T-helper 1 cell treated with Interleukin-12 subunit alpha and Interleukin-12 subunit beta and Interleukin-4 antibody, amounts not matched to agents 30 μg/mL and 1 μg/mL, for 36 hours (primary cell): ENCODE measurements around the gene SOD1.
"Not testable (repeated sequence)": the region's sequence is repeated elsewhere in the genome, so short reads cannot be mapped to it uniquely, and the experiment has no call there.

Experiments used
- H3K27ac Mint-ChIP-seq: one replicate; pipeline ENCODE4 v1.8.0; 2021; ENCODE audit warnings: mild to moderate bottlenecking, mixed read lengths
- H3K27me3 Mint-ChIP-seq: one replicate; pipeline ENCODE4 v1.8.0; 2021; ENCODE audit warnings: low read depth, mixed read lengths
- H3K36me3 Mint-ChIP-seq: one replicate; pipeline ENCODE4 v1.8.0; 2021; ENCODE audit warnings: low read depth, mixed read lengths
- H3K4me1 Mint-ChIP-seq: one replicate; pipeline ENCODE4 v1.8.0; 2021; ENCODE audit warnings: low read depth, mixed read lengths
- H3K4me3 Mint-ChIP-seq: one replicate; pipeline ENCODE4 v1.8.0; 2021; ENCODE audit warnings: mild to moderate bottlenecking, moderate library complexity, mixed read lengths
- H3K9me3 Mint-ChIP-seq: one replicate; pipeline ENCODE4 v1.8.0; 2021; ENCODE audit warnings: mixed read lengths

SOD1 gene

GRCh38 chr21:31659536-31660258 is at the start of gene SOD1:
Gene SOD1 (plus strand): TSS chr21:31659693. CDS start chr21:31659770, 77 bp downstream.
- Mint-ChIP-seq H3K27ac (peak within 1 kb of the TSS; percentile 100), H3K4me3 (peak within 1 kb of the TSS; percentile 100), H3K27me3 (no peaks in the 10 kb centered on the region), H3K36me3 (peaks cover 13% of the 10 kb centered on the region), H3K9me3 (no peaks in the 10 kb centered on the region), H3K4me1 (peaks cover 46% of the 10 kb centered on the region)

GRCh38 chr21:31611445-31611844 is 48.0 kb upstream of the SOD1 start:
- H3K9me3 Mint-ChIP-seq, result peaks cover 11% of the 10 kb centered on the region

GRCh38 chr21:31612894-31613785 is 46.4 kb upstream of the SOD1 start:
- Mint-ChIP-seq H3K27ac (no peak overlapping the region), H3K9me3 (peaks cover 11% of the 10 kb centered on the region), H3K4me3 (no peak overlapping the region), H3K27me3 (peaks cover 5% of the 10 kb centered on the region), H3K36me3 (no peaks in the 10 kb centered on the region), H3K4me1 (no peaks in the 10 kb centered on the region)

More at GRCh38 chr21:31611445-31611844, 48.0 kb upstream of the SOD1 start:
- no peak overlapping the region for H3K4me3 Mint-ChIP-seq
- no peaks in the 10 kb centered on the region for H3K4me1 Mint-ChIP-seq
- H3K36me3 Mint-ChIP-seq, result no peaks in the 10 kb centered on the region
- peaks cover 5% of the 10 kb centered on the region for H3K27me3 Mint-ChIP-seq
- no peak overlapping the region for H3K27ac Mint-ChIP-seq

GRCh38 chr21:31614705-31615104 is 44.8 kb upstream of the SOD1 start:
- peaks cover 15% of the 10 kb centered on the region for H3K9me3 Mint-ChIP-seq
- H3K27me3 Mint-ChIP-seq, result peaks cover 5% of the 10 kb centered on the region
- H3K4me1 Mint-ChIP-seq, result peaks cover 2% of the 10 kb centered on the region
- H3K4me3 Mint-ChIP-seq, result no peak overlapping the region
- H3K36me3 Mint-ChIP-seq, result no peaks in the 10 kb centered on the region
- no peak overlapping the region for H3K27ac Mint-ChIP-seq

GRCh38 chr21:31616216-31616615 is 43.3 kb upstream of the SOD1 start:
- Mint-ChIP-seq H3K27me3 (peaks cover 5% of the 10 kb centered on the region), H3K9me3 (peaks cover 9% of the 10 kb centered on the region), H3K36me3 (no peaks in the 10 kb centered on the region), H3K4me1 (peaks cover 2% of the 10 kb centered on the region), H3K27ac (no peak overlapping the region), H3K4me3 (no peak overlapping the region)

- Mint-ChIP-seq H3K36me3 (no peaks in the 10 kb centered on the region), H3K4me3 (no peak overlapping the region), H3K9me3 (peaks cover 4% of the 10 kb centered on the region), H3K27ac (no peak overlapping the region), H3K27me3 (peaks cover 3% of the 10 kb centered on the region), H3K4me1 (peaks cover 10% of the 10 kb centered on the region)
These were observed 40.6 kb upstream of the SOD1 start for GRCh38 chr21:31618696-31619430.

DNA sequence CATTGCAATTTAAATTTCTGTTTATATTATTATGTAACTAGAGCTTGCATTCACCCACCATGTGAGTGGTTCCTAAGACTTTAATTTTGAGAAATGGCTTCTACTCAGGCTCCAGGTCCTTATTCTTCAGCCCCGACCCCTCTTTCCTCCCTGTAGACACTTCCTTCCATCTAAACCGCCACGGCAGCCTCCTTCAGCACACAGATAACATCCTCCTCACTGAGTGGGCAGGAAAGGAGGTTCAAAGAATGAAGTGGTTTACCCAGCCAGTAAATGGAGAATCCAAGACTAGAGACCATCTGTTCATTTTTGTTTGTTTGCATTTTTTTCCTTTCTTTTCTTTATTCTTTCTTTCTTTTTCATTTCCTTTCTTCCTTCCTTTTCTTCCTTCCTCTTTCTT is 37.1 kb upstream of the SOD1 start:
- Mint-ChIP-seq H3K27ac (no peak overlapping the region), H3K9me3 (peaks cover 4% of the 10 kb centered on the region), H3K36me3 (no peaks in the 10 kb centered on the region), H3K27me3 (peaks cover 3% of the 10 kb centered on the region), H3K4me3 (no peak overlapping the region), H3K4me1 (peaks cover 10% of the 10 kb centered on the region)

DNA sequence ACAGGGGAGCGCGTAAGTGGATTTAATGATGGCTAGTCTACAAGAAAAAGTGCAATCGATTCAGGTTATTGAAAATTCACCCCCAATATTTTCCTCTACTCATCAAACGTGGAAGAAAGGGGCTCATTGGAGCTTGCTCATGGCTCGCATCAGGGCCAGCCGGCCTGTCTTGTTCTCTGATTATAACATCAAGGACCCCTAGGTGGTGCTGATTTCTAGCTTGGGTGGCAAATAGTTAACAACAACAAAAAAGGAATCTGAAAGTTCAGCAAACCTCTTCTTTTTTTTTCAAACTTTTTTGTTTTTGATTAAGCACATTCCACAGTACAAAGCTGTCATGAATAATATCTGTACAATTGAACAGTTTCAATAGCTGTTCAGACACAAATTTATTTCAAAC is 35.8 kb upstream of the SOD1 start:
- Mint-ChIP-seq H3K36me3 (no peaks in the 10 kb centered on the region), H3K27ac (no peak overlapping the region), H3K4me1 (peaks cover 10% of the 10 kb centered on the region), H3K4me3 (no peak overlapping the region), H3K27me3 (peaks cover 7% of the 10 kb centered on the region), H3K9me3 (peaks cover 4% of the 10 kb centered on the region)

- H3K9me3 Mint-ChIP-seq, result peaks cover under 1% of the 10 kb centered on the region
- H3K4me1 Mint-ChIP-seq, result peaks cover 8% of the 10 kb centered on the region
- no peaks in the 10 kb centered on the region for H3K36me3 Mint-ChIP-seq
- peaks cover 8% of the 10 kb centered on the region for H3K27me3 Mint-ChIP-seq
- H3K27ac Mint-ChIP-seq, result no peak overlapping the region
- no peak overlapping the region for H3K4me3 Mint-ChIP-seq
These were observed 35.3 kb upstream of the SOD1 start for GRCh38 chr21:31624181-31624580.

DNA sequence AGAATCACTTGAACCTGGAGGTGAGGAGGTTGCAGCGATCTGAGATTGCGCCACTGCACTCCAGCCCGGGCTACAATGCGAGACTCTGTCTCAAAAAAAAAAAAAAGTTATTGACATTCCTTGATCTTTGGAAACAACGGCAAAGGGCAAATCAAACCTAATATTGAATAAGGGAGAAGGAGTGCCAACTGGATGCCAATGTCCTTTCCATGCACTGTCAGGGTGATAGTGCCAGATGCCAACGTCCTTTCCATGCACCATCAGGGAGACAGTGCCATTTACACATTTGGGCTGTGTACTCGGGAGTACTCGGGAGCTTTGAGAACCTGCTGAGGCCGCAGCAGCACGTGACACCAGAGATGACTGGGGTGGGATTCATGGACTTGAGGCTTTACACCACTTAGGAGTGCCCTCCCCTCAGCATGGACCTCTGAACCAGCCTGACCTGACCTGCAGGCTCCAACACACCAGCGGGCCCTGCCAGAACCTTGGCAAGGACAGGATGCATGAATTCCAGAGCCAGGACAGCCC is 34.5 kb upstream of the SOD1 start:
- no peak overlapping the region for H3K4me3 Mint-ChIP-seq
- H3K27me3 Mint-ChIP-seq, result peaks cover 8% of the 10 kb centered on the region
- H3K9me3 Mint-ChIP-seq, result no peaks in the 10 kb centered on the region
- no peak overlapping the region for H3K27ac Mint-ChIP-seq
- no peaks in the 10 kb centered on the region for H3K36me3 Mint-ChIP-seq
- peaks cover 8% of the 10 kb centered on the region for H3K4me1 Mint-ChIP-seq

DNA sequence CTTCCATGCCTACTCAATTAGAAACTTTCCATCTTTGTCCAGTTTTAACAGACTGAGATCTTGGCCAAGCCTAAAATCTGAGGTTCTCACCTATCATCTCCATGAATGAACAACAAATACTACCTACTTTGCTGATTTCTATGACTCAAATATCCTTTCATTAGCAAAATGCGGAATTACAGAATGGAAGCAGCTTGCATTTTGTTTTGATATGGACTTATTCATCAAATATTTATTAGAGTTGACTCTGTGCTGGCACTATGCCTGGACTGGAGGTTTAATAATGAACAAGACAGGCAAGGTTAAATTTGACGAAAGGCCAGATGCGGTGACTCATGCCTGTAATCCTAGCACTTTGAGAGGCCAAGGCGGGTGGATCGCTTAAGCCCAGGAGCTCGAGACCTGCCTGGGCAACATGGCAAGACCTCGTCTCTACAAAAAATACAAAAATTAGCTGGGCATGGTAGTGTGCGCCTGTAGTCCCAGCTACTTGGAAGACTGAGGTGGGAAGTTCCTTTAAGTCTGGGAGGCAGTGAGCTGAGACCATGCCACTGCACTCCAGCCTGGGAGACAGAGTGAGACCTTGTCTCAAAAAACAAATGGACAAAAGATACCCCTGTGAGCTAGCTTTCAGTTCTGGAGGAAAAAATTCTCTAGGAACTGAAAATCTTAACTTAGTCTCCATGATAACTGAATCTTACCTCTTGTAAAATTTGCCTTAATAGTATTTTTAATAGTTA is 29.4 kb upstream of the SOD1 start:
- Mint-ChIP-seq H3K9me3 (peaks cover 3% of the 10 kb centered on the region), H3K27me3 (peaks cover 5% of the 10 kb centered on the region), H3K4me1 (no peaks in the 10 kb centered on the region), H3K27ac (no peak overlapping the region), H3K4me3 (no peak overlapping the region), H3K36me3 (no peaks in the 10 kb centered on the region)

DNA sequence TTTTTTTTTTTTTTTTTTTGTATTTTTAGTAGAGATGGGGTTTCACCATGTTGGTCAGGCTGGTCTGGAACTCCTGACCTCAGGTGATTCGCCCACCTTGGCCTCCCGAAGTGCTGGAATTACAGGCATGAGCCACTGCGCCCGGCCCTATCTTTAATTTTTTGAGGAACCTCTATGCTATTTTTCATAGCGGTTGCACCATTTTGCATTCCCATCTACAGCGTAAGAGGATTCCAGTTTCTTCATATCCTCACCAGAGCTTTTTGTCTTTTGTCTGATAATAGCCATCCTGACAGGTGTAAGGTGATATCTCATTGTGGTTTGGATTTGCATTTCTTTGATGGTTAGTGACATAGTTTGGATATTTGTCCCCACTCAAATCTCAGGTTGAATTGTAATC is 27.6 kb upstream of the SOD1 start:
- H3K36me3 Mint-ChIP-seq, H3K27ac Mint-ChIP-seq, H3K27me3 Mint-ChIP-seq, H3K4me3 Mint-ChIP-seq, H3K9me3 Mint-ChIP-seq, H3K4me1 Mint-ChIP-seq: not testable (repeated sequence)

GRCh38 chr21:31634993-31635392 is 24.5 kb upstream of the SOD1 start:
- Mint-ChIP-seq H3K9me3 (peaks cover 8% of the 10 kb centered on the region), H3K36me3 (no peaks in the 10 kb centered on the region), H3K27me3 (no peaks in the 10 kb centered on the region), H3K4me3 (no peak overlapping the region), H3K27ac (no peak overlapping the region), H3K4me1 (no peaks in the 10 kb centered on the region)

DNA sequence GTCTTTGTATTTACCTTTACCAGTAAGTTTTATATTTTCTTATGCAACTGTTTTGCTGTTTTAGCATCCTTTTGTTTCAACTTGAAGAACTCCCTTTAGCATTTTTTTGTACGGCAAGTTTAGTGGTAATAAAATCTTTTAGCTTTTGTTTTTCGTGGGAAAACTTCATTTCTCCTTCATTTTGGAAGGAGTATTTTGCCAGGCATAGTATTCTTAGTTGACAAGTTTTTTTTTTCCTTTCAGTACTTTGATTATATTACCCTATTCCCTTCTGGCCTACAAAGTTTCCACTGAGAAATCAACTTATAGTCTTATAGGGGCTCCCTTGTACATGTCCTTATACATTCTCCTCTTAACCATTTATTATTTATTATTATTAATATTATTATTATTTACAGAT is 22.6 kb upstream of the SOD1 start:
- no peak overlapping the region for H3K27ac Mint-ChIP-seq
- peaks cover 8% of the 10 kb centered on the region for H3K9me3 Mint-ChIP-seq

More for the DNA sequence above, 22.6 kb upstream of the SOD1 start:
- Mint-ChIP-seq H3K4me1 (no peaks in the 10 kb centered on the region), H3K27me3 (no peaks in the 10 kb centered on the region), H3K36me3 (no peaks in the 10 kb centered on the region), H3K4me3 (no peak overlapping the region)
